HG02588 (cell line): ENCODE data around the gene SLCO2B1.
"Not testable (repeated sequence)": the region's sequence is repeated elsewhere in the genome, so short reads cannot be mapped to it uniquely, and the experiment has no call there.

Experiments
- ATAC-seq: cut with Tn5 transposase; IDR thresholded peaks from one replicate; pipeline ENCODE4 v1.9.1; 2021; ENCODE audit warnings: mild to moderate bottlenecking, moderate library complexity; ENCODE audit not compliant: unreplicated experiment

Gene SLCO2B1, protein sequence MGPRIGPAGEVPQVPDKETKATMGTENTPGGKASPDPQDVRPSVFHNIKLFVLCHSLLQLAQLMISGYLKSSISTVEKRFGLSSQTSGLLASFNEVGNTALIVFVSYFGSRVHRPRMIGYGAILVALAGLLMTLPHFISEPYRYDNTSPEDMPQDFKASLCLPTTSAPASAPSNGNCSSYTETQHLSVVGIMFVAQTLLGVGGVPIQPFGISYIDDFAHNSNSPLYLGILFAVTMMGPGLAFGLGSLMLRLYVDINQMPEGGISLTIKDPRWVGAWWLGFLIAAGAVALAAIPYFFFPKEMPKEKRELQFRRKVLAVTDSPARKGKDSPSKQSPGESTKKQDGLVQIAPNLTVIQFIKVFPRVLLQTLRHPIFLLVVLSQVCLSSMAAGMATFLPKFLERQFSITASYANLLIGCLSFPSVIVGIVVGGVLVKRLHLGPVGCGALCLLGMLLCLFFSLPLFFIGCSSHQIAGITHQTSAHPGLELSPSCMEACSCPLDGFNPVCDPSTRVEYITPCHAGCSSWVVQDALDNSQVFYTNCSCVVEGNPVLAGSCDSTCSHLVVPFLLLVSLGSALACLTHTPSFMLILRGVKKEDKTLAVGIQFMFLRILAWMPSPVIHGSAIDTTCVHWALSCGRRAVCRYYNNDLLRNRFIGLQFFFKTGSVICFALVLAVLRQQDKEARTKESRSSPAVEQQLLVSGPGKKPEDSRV

DNA sequence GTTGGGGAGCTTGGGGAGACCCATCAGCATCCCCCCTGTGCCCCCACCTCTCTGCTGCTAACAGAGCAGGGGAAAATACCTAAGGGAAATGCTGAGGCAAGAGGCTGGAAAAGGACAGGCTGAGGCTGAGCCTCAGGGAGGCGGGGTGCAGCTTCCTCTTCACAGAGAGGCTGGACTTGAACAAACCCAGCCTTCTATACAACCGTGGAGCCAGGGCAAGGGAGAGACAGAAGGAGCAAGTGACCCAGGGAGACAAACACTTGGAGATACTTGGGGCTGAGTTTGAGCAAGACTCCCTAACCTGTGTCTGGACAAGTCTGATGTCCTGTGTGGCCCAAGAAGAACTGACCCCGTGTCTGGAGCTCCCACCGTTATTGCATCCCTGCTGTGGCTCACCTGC lies at the start of gene SLCO2B1:
SLCO2B1 (plus strand) TSS at position 229 of the 400 bp plus-strand sequence. CDS start 275 bp downstream, outside the sequence.
- no peak for ATAC-seq

DNA sequence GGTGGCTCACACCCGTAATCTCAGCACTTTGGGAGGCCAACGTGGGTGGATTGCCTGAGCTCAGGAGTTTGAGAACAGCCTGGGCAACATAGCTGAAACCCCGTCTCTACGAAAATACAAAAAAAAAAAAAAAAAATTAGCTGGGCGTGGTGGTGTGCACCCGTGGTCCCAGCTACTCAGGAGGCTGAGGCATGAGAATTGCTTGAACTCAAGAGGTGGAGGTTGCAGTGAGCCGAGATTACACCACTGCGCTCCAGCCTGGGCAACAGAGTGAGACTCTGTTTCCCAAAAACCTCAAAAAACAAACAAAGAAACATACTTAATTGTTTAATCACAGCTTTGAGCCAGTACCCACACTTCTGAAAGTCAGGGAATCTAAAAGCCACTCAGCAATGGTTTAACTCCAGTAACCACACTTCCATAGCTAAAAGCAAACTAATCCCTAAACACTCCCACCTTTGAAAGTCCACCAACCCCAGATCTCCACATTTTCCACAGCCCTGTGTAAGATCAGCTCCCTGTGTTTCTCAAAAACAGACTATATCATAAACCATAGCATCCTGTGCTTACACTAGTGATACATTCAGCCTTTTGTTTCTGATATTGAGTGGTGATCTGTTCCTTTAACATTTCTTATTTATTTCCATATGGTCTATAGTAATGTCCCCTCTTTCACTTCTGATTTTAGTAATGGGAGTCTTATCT lies 49.3 kb upstream of the SLCO2B1 start:
- ATAC-seq = no peak

DNA sequence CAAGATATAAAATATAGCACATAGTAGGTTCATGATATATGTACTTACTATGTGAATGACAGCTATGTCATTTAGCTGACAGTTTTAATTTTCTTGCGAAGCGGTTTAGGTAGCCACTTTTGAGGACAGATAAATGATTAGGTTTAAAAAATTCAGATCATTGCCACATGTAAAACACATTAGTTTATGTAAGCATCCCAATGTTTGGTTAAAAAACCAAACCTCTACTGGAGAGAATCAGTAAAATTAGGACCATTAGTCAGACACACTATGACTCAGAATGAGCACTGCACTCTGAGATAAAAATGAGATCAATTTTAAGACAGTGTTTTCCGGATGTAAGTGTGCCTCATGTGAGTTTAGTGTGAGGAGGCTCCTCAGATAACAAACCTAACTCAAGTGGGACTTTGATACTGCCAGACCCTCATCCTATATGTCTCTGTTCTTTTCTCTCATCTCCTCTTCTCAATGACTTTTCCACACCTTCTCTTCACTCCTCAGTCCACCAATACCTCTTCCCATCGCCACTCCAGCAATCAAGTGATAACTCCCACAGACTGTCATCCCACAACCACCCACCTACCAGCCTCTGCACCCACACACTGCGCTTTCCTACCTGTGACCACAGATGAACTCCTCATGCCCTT lies 47.4 kb upstream of the SLCO2B1 start:
- no peak for ATAC-seq

DNA sequence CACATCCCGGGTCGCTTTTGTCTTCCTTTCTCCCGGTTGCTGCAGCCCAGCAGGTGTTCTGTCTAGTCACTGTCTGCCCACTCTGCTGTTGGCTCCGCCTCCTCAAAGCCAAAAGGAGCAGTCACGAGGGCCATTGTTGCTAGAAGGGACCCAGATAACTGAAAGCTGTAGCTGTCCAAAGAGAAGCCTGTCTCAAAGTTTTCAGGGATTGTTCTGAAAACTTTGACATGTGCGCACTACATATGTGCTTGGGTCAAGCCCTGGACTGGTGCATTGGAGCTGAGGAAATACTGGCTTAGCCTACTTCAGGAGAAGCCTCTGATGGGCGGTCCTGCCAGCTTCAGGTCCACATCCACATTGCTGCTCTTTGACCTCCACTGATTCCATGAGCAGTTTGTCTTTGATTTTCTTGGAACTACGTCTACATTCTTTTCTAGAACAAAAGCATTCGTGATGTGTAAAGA lies 45.4 kb upstream of the SLCO2B1 start:
- no peak for ATAC-seq

DNA sequence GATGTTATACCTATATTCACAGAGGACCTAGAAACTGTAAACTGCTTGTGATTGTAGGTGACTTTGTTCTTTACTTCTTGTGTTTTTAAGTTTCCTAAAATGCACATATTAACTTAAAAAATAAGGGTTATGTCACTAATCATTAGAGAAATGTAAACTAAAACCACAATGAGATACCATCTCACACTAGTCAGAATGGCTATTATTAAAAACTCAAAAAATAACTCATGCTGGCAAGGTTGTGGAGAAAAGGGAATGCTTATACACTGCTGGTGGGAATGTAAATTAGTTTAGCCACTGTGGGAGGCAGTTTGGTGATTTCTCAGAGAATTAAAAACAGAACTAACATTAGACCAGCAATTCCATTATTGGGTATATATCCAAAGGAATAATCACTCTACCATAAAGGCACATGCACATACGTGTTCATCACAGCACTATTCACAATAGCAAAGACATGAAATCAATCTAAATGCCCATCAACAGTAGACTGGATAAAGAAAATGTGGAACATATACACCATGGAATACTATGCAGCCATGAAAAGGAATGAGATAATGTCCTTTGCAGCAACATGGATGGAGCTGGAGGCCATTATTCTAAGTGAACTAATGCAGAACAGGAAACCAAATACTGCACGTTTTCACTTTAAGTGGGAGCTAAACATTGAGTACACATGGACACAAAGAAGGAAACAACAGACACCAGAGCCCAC lies 44.8 kb upstream of the SLCO2B1 start:
- ATAC-seq = not testable (repeated sequence)

DNA sequence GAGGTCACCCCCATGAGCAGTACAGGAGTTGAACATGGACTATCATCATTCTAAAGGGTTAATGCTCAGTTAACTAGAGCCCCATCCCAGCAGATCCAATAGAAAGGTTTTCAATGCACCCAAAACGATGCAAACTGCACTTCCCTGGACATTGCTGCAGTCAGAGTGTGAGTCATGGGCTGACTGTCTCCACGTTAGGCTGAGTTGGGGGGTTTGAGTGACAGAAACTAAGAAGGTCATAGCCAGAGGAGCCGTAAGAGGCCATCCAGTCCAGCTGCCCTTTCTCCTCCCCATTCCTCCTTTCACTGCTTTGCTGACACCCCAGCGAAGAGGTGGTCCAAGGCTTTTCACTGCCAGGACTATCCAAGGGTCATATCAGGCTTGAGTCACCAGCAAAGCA lies 43.7 kb upstream of the SLCO2B1 start:
- ATAC-seq = no peak

DNA sequence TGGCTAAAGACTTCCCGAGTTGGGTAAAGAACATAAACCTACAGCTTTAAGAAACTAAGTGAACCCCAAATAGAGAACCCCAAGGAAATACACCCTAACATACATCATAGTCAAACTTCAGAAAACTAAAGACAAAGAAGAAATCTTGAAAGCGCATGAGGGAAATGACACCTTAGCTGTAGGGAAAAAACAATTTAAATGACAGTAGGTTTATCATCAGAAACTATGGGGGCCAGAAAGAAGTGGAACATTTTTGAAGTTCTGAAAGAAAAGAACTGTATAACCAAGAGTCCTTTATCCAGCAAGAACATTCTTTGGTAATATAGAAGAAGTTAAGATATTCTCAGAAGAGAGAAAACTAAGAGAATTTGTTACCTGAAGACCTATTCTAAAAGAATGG lies 38.7 kb upstream of the SLCO2B1 start:
- ATAC-seq = no peak

DNA sequence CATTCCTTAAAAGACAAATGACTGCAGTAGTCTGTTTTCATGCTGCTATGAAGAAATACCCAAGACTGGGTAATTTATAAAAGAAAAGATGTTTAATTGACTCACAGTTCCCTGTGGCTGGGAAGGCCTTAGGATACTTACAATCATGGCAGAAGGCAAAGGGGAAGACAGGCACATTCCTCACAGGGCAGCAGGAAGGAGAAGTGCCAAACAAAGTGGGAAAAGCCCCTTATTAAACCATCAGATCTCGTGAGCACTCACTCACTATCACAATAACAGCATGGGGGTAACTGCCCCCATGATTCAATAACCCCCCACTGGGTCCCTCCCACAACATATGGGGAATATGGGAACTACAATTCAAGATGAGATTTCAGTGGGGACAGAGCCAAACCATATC lies 37.9 kb upstream of the SLCO2B1 start:
- no peak for ATAC-seq

DNA sequence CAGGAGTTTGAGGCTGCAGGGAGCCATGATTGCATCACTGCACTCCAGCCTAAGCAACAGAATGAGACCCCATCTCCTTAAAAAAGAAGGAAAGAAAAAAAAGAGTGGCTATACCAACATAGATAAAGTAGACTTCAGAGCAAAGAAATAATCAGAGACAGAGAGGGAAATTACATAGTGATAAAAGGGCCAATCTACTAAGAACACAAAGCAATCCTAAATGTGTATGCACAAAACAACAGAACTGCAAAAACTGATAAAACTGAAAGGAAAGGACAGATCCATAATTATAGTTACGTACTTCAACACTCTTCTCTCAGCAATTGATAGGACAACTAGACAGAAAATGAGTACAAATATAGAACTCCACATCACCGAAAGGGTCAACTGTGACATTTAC lies 36.4 kb upstream of the SLCO2B1 start:
- no peak for ATAC-seq

DNA sequence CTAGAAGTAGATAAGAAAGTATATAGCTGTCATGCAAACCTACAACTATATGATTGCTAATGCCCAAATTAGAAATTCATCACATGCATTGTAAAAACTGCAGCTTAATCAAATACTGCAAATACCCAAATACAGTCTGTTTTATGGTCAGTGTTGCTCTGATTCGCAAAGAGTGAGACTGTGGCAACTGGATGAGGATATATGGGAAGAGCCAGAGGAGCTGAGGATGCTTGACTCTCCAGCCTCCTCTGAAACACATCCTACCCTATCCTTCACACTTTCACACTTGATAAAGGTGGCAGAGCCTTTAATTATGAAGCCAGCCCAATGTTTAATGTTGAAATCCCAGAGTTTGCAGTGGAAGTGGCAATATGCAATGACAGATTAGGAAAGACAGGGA lies 32.3 kb upstream of the SLCO2B1 start:
- no peak for ATAC-seq

DNA sequence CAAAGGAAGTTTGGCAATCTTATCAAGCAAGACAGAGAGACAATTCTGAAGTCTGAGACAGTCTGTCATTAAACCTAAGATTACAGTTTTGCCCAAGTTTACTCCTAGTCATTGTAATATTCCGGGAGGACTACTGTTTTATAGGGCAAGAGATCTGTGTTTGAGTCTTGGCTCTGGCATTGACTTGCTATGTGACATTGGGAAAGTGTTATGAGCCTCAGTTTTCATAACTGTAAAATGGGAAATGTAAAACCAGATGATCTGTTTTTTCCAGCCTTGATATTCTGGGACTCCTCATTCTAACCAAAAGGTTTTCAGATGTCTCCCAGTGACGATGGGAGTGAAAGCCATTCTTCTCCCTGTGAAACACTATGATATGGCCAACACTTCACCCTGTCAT lies 24.3 kb upstream of the SLCO2B1 start:
- ATAC-seq = no peak

DNA sequence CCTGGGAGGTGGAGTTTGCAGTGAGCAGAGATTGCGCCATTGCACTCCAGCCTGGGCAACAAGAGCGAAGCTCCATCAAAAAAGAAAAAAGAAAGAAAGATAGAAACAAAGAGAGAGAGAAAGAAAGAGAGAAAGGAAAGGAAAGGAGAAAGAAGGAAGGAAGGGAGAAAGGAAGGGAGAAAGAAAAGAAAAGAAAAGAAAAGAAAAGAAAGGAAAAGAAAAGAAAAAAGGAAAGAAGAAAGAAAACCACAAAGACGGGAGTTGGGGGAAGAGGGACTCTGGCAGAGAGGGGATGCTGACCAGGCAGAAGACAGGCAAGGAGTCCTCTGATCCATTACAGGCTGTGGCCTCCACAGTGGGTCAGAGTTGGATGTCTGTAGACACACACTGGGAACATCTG lies 18.8 kb upstream of the SLCO2B1 start:
- ATAC-seq = no peak

DNA sequence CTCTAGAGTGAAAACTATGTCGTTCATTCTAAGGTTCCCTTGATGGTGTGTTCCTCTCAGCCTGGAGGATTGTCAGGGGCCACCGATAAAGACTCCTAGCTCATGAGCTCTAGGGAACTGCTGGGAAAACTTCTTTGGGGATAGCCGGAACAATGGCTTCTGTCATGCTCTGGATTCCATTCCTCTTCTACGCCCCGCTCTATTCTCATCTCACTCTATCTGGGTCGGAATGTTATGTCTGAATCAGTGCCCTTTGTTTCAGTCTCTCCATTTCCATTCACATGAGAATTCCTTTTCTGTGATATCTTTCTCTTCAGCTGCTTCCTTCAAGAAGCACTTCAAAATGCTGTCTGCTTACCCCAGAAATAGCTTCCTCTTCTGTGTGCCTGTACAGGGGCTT lies 16.9 kb upstream of the SLCO2B1 start:
- no peak for ATAC-seq

DNA sequence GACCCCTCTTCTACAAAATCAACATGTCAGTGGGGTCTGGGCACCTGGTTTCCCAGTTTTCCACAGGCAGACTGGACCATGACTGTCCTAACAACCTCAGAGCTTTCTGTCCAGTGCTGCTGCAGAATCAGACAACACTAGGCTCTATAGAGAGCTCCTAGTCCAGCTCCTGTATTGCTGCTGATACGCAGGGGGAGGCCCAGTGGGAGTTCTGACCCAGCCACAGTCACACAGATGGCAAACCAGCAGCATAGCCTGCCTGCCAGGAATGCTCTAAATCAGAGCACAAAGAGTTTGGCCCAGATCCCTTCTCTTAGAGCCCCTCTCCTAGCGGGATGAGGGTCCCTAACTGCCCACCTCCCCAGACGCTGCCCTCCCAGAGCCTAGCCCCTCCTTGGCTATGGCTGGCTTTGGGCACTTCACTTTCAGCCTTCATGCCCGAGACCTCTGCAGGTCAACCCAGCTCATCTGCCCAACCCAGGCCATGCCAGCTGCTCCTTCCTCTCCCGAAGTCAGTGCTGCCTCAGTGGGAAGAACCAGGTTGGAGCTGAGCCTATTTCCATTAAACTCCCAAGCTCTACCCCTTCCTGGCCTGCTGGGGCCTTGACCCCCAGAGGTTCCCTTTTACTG lies 15.8 kb upstream of the SLCO2B1 start:
- ATAC-seq = no peak

DNA sequence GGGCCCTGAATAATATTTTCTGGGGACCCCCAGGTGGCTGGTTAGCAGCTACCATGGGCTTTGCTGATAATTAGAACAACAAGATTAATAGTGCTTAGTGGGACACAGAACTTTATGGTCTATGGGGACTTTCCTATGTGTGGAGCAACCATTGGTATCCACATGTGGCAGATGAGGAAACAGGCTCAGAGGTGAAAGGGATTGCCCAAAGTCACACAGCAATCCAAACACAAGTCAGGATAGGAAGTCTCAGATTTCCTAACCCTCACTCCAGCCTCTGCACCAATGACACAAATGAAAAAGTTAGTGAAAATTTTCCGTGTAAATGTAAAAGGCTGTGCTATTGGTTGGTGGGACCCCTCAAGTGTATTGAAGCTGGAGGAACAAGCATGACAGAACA lies 15.3 kb upstream of the SLCO2B1 start:
- ATAC-seq = no peak

DNA sequence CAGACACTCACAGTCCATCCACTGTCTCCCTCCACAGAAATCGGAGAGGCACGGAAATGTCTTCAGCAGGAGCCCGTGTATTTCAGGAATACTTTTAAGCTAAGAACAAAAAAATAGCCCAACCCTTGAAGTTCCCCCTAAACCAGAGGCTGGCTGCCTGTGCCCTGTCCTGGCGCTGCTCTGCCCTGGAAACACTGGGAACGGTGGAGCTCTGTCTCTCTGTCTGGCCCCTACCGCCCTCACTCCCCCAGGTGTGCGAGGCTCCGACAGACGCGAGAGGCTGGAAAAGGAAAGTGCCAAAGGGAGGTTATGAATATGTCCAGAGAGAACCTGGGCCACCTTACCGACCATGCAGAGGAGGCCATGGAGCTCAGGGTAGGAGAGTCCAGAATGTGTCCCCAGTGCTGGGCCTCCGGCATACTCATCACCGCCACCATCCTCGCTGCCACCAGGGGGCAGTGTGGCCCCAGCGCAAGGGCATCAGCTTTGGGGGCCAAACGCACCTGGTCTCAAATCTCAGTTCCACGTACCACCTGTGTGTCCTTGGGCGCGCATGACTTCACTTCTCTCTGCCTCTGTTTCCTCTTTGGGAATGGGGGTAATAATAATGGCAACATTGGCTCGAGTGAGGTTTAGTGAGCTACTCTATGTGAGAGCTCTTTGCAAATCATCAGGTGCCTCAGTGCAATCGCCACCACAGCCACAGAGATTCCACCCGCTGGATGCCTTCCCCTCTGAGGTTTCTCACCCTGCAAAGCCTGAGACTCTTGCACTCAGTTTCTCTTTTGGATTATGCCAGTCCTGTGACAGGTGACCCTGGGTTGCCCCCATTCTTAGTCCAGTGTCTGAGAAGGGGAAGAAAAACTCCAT lies 10.4 kb upstream of the SLCO2B1 start:
- ATAC-seq = no peak

DNA sequence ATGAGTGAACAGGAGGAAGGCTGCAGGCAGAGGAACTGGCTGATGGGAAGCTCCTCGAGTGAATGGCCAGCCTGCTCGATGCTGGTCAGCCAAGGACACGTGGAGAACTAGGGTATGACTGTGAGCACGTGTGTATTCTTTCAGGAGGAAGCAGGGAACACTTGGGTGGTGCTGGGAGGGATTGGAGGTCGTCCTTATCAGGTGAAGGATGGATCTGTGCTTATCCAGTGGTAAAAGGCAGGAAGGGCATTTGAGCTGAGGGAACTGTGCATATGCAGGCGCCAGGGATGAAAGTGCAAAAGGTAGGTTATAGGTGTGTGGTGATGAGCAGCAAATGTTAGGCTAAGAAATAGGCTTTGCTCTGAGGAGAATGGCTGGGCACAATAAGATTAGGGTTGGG lies 9.7 kb upstream of the SLCO2B1 start:
- ATAC-seq = no peak

DNA sequence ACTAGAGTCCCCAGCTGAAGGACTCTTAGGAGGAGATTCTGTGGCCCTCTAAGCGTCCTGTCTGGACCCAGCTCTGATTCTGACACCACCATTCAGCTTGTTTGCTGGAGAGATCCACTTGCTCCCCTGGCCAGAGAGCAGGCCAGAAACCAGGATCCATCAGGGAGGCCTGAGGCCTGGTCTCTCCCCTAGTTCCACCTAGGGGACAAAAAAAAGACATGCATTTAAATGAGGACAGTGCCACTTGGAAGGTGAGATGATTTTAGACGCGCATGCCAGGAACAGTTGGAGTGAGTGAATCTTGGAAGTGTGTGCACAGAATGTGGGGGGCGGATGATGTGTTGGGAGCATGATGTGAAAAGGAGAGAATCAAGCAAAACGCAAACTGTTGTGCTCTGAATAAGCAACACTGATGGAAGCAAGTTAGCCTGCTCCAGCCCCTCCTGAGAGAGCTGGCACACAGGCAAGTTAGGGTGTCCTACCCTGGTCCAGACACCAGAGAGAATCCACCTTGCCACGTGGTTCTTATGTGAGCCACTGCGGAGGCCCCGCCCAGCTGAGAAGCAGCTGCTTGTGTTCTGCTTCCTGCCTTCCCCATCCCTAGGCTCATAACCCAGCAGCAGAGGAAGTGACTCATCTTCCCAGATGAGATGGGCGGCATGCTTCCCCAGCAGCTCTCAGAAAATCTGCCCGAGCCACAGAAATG lies 8.0 kb upstream of the SLCO2B1 start:
- ATAC-seq = peak; percentile 65

DNA sequence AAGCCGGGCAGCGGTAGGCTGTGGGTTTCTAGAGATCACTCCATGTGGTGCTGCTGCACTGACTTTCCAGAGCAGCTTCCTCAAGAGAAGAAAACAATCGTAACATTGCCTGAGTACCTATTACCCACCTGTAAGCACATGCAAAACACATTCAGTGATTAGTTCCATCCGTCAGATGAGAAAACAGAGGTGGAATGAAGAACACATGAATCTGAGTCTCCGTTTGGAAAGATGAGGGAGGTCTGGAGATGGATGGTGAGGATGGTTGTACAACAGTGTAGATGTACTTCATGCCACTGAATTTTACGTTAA lies 7.5 kb upstream of the SLCO2B1 start:
- no peak for ATAC-seq
